Fibroblast of lung (primary cell): ENCODE measurements around the gene SIPA1L3. TPM values are rescaled to one million over a fixed set of nuclear protein-coding genes. Genes with fewer than 3 reads are reported as not detected.

Experiments used
- DNase-seq, 2 donors: peaks; one replicate each; pipeline versions ENCODE4 v3.0.0 to v3.0.0-alpha.2; 2010; ENCODE audit warnings: low read depth in 2 of 2
- H2AFZ ChIP-seq: 2 replicates; pipeline ENCODE4 v1.5.1; 2012; ENCODE audit warnings: low read length, control low read depth, inconsistent platforms
- H3K27ac ChIP-seq: 2 replicates; pipeline ENCODE4 v1.5.1; 2011; ENCODE audit warnings: low read length, control low read depth; ENCODE audit not compliant: insufficient read depth
- H3K27me3 ChIP-seq: 2 replicates; pipeline ENCODE4 v1.5.1; 2011; ENCODE audit warnings: mild to moderate bottlenecking, low read length; ENCODE audit not compliant: control insufficient read depth, insufficient read depth
- H3K36me3 ChIP-seq: 2 replicates; pipeline ENCODE4 v1.5.1; 2011; ENCODE audit warnings: low read length; ENCODE audit not compliant: control insufficient read depth, insufficient read depth
- H3K4me1 ChIP-seq: 2 replicates; pipeline ENCODE4 v1.5.1; 2011; ENCODE audit warnings: low read length; ENCODE audit not compliant: control insufficient read depth, insufficient read depth; ENCODE audit errors: extremely low read depth
- H3K4me2 ChIP-seq: 2 replicates; pipeline ENCODE4 v1.5.1; 2011; ENCODE audit warnings: low read length, control low read depth; ENCODE audit not compliant: insufficient read depth; ENCODE audit errors: extremely low read depth
- H3K4me3 ChIP-seq, 4 experiments: fragments of 200-600 bp in 1 of 4; sonication (generic) in 1 of 4; replicated peaks in 1 of 4; 2 replicates each; pipeline ENCODE4 v1.5.1; 2011 to 2016; ENCODE audit warnings: low read length in 4 of 4, low read depth in 3 of 4, mild to moderate bottlenecking in 3 of 4, control low read depth in 2 of 4, inconsistent platforms in 1 of 4, mixed read lengths in 1 of 4; ENCODE audit not compliant: insufficient read depth in 1 of 4; ENCODE audit errors: control extremely low read depth in 1 of 4
- H3K79me2 ChIP-seq: 2 replicates; pipeline ENCODE4 v1.5.1; 2012; ENCODE audit warnings: mild to moderate bottlenecking, low read length, inconsistent platforms; ENCODE audit not compliant: control insufficient read depth, insufficient read depth
- H3K9ac ChIP-seq: 2 replicates; pipeline ENCODE4 v1.5.1; 2011; ENCODE audit warnings: mild to moderate bottlenecking, low read length, control low read depth; ENCODE audit not compliant: insufficient read depth
- H3K9me3 ChIP-seq: 2 replicates; pipeline ENCODE4 v1.5.1; 2012; ENCODE audit warnings: low read depth, low read length; ENCODE audit not compliant: control insufficient read depth, insufficient read depth
- H4K20me1 ChIP-seq: 2 replicates; pipeline ENCODE4 v1.5.1; 2011; ENCODE audit warnings: low read length; ENCODE audit not compliant: control insufficient read depth, insufficient read depth; ENCODE audit errors: extremely low read depth
- EZH2 ChIP-seq: IDR thresholded peaks from 2 replicates; pipeline ENCODE4 v1.5.1; 2012; ENCODE audit warnings: low read length, control low read depth, mild to moderate bottlenecking; ENCODE audit errors: missing control alignments
- polyA plus RNA-seq, 2 donors: library from polyadenylated mRNA; depleted of rRNA in 1 of 2; stranded (reverse) in 1 of 2; unstranded in 1 of 2; fragments of >200 nt; gene quantifications; 2 replicates each; pipeline ENCODE4 v1.2.1, GENCODE V29; 2011 to 2012; ENCODE audit warnings: missing spikeins in 1 of 2
- total RNA-seq: library from RNA; depleted of rRNA; stranded (reverse); fragments of >200 nt; gene quantifications from 2 replicates; pipeline ENCODE4 v1.2.1, GENCODE V29; 2014
- TF ChIP-seq, protein P1 (sequence below), 2 donors: IDR thresholded peaks in 1 of 2; conservative IDR thresholded peaks in 1 of 2; 1 replicate in 1 of 2; 2 replicates in 1 of 2; pipeline ENCODE4 v1.5.1; 2011 to 2012; ENCODE audit warnings: low read length in 2 of 2, control low read depth in 1 of 2, inconsistent platforms in 1 of 2, low read depth in 1 of 2, mild to moderate bottlenecking in 1 of 2

The SIPA1L3 gene
- total and polyA plus RNA-seq, 2 donors (not counting 1 experiment from before 2014, with no cell fraction given): 3.7 to 10.1 TPM

DNA sequence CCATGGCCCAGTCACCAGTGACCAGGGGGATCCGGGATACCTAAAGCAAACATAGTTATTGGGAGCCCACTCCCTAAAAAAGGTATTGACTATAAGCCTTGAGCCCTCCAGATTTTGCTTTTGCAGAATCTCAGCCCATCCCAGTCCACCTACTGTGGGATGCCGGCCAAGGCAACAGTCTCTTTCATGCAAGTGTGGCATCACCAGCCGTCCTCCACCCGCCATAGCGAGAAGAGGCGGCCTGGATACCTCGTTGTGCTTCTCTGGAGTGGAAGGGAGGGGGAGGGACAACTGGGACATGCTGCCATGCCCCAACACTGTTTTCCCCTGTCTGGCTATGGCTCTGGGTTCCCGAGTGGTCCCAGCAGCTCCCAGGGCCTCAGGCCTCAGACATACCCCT is 193.6 kb downstream of the SIPA1L3 start:
- Histone ChIP-seq H3K4me3 (no peak overlapping the region), H3K36me3 (no peaks in the 10 kb centered on the region), H2AFZ (no peak overlapping the region), H3K9ac (no peak overlapping the region), H3K4me2 (no peak overlapping the region), H3K27ac (no peak overlapping the region), H3K4me1 (no peaks in the 10 kb centered on the region), H3K9me3 (no peaks in the 10 kb centered on the region), H4K20me1 (no peaks in the 10 kb centered on the region), H3K27me3 (no peaks in the 10 kb centered on the region), H3K79me2 (no peaks in the 10 kb centered on the region)
- TF ChIP-seq, protein P1, sequence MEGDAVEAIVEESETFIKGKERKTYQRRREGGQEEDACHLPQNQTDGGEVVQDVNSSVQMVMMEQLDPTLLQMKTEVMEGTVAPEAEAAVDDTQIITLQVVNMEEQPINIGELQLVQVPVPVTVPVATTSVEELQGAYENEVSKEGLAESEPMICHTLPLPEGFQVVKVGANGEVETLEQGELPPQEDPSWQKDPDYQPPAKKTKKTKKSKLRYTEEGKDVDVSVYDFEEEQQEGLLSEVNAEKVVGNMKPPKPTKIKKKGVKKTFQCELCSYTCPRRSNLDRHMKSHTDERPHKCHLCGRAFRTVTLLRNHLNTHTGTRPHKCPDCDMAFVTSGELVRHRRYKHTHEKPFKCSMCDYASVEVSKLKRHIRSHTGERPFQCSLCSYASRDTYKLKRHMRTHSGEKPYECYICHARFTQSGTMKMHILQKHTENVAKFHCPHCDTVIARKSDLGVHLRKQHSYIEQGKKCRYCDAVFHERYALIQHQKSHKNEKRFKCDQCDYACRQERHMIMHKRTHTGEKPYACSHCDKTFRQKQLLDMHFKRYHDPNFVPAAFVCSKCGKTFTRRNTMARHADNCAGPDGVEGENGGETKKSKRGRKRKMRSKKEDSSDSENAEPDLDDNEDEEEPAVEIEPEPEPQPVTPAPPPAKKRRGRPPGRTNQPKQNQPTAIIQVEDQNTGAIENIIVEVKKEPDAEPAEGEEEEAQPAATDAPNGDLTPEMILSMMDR (conservative IDR thresholded peaks at IDR 0.05 in 1 of 2, IDR thresholded peaks at IDR 0.05 in 1 of 2; ENCODE audit: low read depth in 1 of 2, low read length in 2 of 2): no peak
- no peak for DNase-seq

DNA sequence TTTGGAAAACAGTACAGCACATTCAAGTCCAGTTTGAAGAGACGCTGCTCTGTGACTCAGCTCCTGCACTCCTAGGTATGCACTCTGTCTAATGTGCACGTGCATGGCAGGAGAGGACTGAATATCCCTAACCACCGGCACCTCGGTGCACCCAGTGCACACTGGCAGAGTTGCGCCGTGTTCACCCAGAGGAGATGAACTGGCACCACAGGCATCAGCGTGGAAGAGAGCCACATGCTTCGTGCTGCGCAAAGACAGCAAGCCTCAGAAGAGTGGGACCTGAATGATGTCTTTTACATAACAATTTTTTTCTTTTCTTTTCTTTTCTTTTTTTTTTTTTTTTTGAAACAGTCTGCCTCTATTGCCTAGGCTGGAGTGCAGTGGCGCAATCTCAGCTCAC is 194.7 kb downstream of the SIPA1L3 start:
- H3K9me3 ChIP-seq: no peaks in the 10 kb centered on the region
- H3K79me2 ChIP-seq: no peaks in the 10 kb centered on the region
- H3K4me1 ChIP-seq: no peaks in the 10 kb centered on the region
- H4K20me1 ChIP-seq: no peaks in the 10 kb centered on the region
- H2AFZ ChIP-seq: no peak overlapping the region
- no peak overlapping the region for H3K4me2 ChIP-seq
- no peak for DNase-seq
- TF ChIP-seq, protein P1 (conservative IDR thresholded peaks at IDR 0.05 in 1 of 2, IDR thresholded peaks at IDR 0.05 in 1 of 2; ENCODE audit: low read depth in 1 of 2, low read length in 2 of 2): no peak
- TF ChIP-seq EZH2: no peak
- H3K27ac ChIP-seq: no peak overlapping the region
- no peak overlapping the region for H3K9ac ChIP-seq
- H3K36me3 ChIP-seq: peaks cover 2% of the 10 kb centered on the region
- no peaks in the 10 kb centered on the region for H3K27me3 ChIP-seq
- no peak overlapping the region for H3K4me3 ChIP-seq

DNA sequence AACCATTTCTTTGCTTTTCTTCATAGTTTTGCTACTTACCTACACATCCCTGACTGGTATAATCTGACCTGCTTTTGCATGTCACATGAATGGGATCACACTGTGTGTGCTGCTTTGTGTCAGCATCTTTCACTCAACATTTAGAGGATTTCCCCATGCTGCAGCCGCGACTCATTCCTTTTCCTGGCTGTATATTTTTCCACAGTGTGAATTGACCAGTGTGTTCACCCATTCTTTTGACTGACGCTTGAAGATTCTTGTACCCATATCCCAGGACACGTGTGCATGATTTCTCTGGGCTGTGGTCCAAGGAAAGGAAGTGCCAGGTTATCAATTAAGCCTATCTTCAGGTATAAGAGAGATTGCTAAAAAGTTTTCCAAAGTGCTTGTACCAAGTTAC is 198.6 kb downstream of the SIPA1L3 start:
- no peaks in the 10 kb centered on the region for H3K79me2 ChIP-seq
- no peak overlapping the region for H2AFZ ChIP-seq
- no peak for DNase-seq
- H3K27me3 ChIP-seq: no peaks in the 10 kb centered on the region
- H3K9ac ChIP-seq: no peak overlapping the region
- no peaks in the 10 kb centered on the region for H3K4me1 ChIP-seq
- H3K36me3 ChIP-seq: peaks cover 3% of the 10 kb centered on the region
- H3K9me3 ChIP-seq: no peaks in the 10 kb centered on the region
- H4K20me1 ChIP-seq: no peaks in the 10 kb centered on the region
- TF ChIP-seq, protein P1 (conservative IDR thresholded peaks at IDR 0.05 in 1 of 2, IDR thresholded peaks at IDR 0.05 in 1 of 2; ENCODE audit: low read depth in 1 of 2, low read length in 2 of 2): no peak
- no peak for TF ChIP-seq EZH2
- no peak overlapping the region for H3K4me2 ChIP-seq
- H3K27ac ChIP-seq: no peak overlapping the region
- H3K4me3 ChIP-seq: no peak overlapping the region
